SK-N-MC (cell line): ENCODE results near the gene LIME1.

Experiments
- EZH2 ChIP-seq: fragments of 200-600 bp; sonication (generic); IDR thresholded peaks from one replicate; pipeline ENCODE4 v1.6.1; 2017; ENCODE audit warnings: antibody characterized with exemption
- POLR2AphosphoS5 ChIP-seq: IDR thresholded peaks from 2 replicates; pipeline ENCODE4 v1.6.1; 2012; ENCODE audit warnings: mild to moderate bottlenecking, low read depth, low read length, borderline replicate concordance

- no peak for TF ChIP-seq POLR2AphosphoS5
- TF ChIP-seq EZH2: no peak
Measured at GRCh38 chr20:63741676-63742380, 5.4 kb downstream of the LIME1 start.
